GF-D8 (cell line): ENCODE measurements around the gene PRUNE2.
"Not testable (repeated sequence)": the region's sequence is repeated elsewhere in the genome, so short reads cannot be mapped to it uniquely, and the experiment has no call there.

Source experiments
- DNase-seq: peaks from one replicate; lab custom pipeline; 2025; lab: John Stamatoyannopoulos, UW

Gene PRUNE2, protein sequence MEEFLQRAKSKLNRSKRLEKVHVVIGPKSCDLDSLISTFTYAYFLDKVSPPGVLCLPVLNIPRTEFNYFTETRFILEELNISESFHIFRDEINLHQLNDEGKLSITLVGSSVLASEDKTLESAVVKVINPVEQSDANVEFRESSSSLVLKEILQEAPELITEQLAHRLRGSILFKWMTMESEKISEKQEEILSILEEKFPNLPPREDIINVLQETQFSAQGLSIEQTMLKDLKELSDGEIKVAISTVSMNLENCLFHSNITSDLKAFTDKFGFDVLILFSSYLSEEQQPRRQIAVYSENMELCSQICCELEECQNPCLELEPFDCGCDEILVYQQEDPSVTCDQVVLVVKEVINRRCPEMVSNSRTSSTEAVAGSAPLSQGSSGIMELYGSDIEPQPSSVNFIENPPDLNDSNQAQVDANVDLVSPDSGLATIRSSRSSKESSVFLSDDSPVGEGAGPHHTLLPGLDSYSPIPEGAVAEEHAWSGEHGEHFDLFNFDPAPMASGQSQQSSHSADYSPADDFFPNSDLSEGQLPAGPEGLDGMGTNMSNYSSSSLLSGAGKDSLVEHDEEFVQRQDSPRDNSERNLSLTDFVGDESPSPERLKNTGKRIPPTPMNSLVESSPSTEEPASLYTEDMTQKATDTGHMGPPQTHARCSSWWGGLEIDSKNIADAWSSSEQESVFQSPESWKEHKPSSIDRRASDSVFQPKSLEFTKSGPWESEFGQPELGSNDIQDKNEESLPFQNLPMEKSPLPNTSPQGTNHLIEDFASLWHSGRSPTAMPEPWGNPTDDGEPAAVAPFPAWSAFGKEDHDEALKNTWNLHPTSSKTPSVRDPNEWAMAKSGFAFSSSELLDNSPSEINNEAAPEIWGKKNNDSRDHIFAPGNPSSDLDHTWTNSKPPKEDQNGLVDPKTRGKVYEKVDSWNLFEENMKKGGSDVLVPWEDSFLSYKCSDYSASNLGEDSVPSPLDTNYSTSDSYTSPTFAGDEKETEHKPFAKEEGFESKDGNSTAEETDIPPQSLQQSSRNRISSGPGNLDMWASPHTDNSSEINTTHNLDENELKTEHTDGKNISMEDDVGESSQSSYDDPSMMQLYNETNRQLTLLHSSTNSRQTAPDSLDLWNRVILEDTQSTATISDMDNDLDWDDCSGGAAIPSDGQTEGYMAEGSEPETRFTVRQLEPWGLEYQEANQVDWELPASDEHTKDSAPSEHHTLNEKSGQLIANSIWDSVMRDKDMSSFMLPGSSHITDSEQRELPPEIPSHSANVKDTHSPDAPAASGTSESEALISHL (N-terminal part only)

DNA sequence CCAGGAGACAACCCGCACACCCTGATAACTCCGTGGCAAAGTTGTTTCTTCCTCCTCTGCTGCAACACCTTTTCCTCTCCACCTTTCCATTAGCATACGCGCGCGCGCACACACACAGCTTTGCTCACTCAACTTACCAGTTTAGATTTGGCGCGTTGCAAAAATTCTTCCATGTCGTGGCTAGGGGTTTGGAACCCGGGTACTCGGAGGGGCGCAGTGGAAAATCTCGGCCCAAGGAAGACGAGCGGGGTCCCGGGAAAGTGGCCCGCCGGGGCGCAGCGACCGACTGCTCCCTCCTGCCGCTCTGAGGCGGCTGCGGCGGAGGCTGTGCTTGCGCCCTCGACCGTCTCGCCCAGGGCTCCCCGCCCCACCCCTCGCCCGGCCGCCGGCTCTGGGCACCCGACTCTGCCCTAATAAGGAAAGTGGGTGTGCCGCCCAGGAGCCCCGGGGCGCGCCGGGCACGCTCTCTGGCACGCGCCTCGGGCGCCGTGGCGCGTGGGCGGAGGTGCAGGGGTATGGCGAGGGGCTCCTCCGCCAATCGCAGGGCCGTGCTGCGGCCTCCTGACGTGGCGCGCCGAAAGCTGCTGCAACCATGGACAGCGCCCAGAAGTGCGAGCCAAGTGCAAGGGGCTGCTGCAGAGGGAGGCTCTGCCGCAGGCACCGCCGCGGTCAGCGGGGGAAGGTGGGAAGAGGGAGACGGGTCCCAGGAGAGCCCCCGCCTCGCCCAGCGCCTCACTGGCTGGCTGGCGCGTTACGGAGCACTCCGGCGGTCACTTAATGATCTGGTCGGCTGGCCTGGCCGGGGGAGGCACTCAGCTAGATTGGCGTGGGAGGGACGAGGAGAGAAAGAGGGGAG lies at the start of gene PRUNE2:
Gene PRUNE2, minus strand, starts transcription at position 324 of the 856 bp plus-strand sequence. Its CDS starts 151 bp downstream, at position 173.
- no peak for DNase-seq

DNA sequence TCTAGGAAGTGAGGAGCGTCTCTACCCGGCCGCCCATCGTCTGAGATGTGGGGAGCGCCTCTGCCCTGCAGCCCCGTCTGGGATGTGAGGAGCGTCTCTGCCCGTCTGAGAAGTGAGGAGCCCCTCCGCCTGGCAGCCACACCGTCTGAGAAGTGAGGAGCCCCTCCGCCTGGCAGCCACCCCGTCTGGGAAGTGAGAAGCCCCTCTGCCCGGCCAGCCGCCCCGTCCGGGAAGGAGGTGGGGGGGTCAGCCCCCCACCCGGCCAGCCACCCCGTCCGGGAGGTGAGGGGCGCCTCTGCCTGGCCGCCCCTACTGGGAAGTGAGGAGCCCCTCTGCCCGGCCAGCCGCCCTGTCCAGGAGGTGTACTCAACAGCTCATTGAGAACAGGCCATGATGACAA lies 49.5 kb upstream of the PRUNE2 start:
- not testable (repeated sequence) for DNase-seq

DNA sequence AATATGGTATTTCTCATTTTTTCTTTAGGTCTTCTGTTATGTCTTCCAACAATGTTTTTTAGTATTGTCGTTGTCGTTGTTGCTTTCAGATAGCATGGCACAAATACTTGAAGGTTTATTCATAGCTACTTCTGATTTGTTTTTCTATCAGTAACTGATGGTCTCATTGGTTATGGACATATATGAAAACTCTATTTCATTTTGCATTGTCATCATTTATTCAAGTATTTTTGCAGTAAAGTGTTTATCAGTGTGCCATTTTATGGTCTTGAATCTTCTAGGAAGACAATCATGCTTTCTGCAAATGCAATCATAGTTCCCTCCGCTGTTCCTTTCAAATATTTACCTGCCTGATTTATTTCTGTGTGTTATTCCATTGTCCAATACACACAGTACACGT lies 44.0 kb upstream of the PRUNE2 start:
- DNase-seq = no peak

DNA sequence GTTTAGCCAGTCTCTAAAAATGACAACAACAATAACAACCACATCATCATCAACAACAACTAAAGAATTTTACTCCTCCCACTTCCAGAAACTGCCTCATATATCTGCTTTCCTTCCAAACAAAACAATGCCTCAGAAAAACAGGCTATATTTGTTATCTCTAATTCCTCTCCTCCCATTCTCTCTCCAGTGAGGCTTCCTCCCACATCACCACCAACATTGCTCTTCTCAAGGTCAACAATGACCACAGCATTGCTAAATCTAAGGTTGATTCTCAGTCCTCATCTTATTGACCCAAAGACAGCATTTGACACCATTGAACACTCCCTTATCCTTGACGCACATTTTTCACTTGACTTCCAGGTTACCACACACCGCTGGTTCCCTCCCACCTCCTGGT lies 38.1 kb upstream of the PRUNE2 start:
- no peak for DNase-seq

DNA sequence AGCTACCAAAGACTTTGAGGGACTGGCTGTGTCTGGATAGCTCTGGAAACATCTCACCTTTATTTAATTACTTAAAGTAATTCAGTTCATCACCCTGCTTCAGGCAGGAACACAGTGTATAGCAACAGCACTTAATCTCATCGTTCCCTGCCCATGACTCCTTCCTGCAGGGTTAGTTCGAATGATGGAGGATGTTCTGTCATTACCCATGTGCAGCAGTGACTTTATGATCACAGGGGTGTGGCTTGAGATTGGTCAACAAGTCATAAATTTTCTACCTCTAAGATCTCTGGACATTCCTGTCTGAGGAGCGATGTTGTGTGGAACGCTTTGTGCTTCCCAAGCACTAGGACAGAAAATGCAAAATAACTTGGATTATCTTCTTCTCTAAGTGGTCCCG lies 37.1 kb upstream of the PRUNE2 start:
- DNase-seq = no peak

DNA sequence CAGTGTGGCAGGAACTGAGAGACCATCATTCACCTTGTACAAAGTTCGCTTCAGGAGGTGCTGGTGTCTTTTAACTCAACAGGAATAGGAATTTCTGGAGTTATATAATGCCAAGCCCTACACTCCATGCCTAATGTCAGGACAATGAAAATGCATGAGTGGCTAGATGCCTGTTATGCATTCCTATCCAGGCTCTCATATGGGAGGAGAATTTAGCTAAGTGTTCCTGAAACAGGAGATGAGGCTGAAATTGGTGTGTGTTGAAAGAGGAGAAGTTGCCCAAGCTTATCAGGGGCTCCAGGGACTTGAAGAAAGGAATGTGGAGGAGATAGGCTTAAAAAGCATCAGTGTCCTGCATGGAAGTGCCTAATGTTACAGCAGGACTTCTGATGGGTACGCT lies 26.8 kb upstream of the PRUNE2 start:
- no peak for DNase-seq

DNA sequence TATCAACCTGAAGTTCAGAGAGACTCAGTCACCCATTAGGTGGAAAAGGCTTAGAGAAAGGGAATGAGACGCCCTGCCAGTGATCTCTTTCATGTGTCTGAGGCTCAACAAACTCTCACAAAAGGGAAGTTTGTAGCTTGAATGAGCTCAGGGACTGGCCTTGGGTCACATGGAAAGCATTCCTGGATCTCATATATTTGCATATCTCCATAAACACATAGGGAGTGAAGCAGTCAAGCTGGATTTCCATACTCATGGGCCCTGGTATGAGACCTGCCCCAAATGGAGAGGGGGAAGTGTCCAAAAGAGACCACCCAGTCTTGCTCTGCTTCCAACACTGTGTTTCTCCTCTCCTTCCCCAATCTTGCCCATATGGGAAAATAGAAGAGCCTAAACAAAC lies 26.4 kb upstream of the PRUNE2 start:
- no peak for DNase-seq

DNA sequence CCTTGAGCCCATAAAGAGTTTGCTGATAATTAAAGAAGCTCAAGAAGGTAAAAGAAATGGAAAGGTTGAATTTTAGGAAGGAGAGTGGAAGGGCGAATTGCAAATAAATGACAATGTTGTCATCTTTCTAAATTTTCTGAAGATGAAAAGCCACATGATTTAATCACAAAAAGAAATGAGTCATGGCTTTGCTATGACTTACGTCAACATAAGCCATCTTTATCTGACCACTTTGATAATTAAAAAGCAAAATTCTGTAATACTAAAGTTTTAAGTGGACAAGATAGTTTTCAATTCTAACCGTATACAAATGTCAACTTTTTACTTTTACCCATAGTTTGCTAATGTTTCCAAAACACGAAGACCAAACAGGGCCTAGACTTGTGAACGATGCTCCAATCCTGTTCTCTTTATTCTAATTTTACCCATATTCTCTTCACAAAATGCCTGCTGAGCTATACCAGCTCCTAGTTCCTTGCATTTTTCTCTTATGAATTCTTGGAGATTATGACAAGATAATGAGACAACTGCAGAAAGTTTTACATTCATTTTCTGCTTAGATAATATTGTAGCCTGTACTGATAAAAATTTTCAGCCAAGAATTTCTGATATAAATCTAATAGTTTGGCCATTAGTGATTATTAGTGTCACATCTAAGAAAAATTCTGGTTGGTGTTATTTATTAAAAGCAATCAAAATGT lies 21.8 kb upstream of the PRUNE2 start:
- no peak for DNase-seq

DNA sequence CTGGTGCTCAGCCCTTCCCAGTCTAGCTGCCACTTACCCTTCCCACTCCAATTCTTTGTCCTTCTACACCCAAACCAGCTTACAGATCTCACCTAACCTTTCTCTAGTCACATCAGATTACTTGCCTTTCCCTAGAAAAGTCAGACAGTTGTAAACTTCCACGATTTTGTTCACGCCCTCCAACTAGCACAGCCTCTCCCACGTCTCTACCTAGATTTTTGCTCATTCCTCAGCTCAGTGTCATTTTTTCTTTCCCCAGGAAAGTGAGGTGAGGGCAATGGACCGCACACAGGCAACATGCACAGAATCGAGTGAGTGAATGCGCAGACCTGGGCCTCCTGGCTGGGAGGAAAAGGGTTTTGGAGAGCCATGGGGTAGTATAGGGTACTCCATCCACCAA lies 20.9 kb upstream of the PRUNE2 start:
- DNase-seq = no peak

DNA sequence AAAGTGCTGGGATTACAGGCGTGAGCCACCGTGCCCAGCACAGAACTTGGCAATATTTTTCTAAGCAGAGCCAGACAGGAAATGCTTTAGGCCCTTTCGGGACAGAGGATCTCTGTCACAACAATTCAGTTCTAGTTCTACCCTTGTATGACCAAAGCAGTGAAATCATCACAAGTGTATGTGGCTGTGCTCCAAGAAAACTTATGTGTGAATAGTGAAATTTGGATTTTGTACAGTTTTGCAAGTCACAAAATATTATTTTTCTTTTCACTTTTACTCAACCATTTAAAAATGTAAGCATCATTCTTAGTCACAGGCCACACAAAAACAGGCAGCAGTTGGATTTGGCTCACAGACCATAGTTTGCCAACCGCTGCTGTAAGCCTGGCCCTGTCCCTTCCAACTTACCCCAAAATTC lies 20.4 kb upstream of the PRUNE2 start:
- no peak for DNase-seq

DNA sequence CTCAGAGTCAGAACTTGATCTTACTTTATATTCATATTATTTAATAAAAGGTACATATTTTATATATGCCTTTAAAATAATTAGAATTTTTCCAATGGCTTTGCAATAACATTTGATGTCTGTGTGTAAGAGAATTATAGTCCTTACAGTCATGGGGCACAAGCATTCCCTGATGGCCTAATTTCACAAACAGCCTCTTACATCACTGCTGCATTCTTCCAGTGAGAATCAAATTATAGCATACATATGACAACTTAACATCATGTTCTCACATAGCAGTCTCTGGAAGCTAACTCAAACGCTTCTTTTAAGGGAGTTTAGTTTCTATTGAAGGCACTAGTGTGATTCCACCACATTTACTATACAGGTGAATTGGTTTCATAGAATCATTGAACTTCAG lies 15.3 kb upstream of the PRUNE2 start:
- DNase-seq = no peak

DNA sequence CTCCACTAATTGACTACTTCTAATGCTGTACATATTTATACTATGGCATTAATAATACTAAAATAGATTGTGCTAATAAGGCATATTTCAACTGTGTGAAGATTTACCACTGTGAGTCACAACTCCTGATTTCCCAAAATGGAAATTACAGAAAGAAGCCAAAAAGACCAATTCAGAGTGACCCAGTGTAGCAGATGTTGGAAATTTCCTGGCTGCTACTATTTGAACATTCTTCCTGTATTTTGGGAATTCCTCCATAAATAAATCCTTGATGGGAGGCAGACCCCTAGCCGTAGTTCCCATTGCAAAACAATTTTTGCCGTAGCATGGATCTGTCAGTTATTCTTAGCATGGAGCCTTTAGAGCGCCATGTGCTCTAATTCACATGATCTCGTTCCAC lies 11.4 kb upstream of the PRUNE2 start:
- no peak for DNase-seq

DNA sequence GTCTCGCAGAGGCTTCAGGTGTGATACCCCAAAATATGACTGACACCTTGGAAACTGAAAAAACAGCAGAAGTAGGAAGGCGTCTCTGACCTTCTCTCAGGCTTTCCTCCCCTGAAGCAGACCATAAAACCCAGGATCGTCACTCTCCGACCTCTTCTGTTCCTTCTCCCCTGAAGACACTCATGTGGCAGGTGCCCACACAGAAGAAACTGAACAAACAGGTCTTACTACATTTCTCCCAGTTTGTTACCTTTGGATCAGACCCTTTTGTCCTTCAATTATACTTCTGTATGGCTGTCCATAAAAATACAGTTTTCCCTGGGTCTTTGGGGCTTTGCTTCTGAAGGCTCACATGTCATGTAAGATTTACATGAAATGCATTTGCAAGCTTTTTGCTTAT lies 10.3 kb upstream of the PRUNE2 start:
- no peak for DNase-seq

DNA sequence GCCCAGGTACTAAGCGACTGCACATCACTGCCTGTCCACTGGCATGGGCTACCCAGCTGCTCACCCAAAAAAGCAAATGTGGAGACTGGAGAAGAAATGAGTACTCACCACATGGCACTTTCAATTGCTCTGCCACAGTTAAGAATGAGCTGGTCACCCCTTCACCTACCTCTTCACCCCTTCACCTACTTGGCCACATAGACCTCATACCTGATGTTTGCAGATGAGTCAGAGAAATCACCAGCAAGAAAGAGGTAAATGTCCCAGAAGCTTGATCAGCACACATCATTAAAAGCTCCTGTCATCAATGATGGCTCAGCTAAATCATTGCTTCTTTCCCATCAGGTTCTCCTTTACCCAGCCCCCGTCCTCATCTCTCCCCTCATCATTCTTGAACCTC lies 7.6 kb upstream of the PRUNE2 start:
- DNase-seq = no peak

DNA sequence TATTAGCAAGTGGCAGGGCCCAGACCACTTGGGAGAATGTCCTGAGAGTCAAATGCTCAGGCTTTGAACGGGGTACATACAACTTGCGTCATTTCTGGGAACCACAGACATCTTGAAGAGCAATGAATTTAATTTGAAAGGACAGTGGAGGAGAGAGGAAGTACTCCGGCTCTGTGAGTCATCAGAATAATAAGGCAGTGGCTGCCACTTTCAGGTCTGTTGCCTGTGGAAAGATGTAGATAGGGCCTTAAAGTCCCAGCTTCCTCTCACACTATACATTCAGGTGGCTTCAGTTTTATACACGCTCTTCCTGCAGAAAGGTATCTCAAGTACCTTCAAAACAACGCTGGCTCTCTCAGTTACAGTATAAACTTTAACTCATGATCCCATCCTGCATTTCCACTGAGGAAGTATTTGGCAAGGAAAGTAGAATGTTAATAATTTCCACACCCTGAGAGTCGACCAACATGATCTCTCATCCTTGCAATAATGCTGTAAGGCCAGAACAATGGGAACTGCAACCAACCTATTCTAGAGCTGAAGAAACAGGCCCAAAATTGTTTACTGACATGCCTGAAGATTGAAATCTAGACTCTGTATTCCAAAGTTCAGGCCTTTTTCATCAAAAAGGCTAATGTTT lies 6.8 kb upstream of the PRUNE2 start:
- no peak for DNase-seq

DNA sequence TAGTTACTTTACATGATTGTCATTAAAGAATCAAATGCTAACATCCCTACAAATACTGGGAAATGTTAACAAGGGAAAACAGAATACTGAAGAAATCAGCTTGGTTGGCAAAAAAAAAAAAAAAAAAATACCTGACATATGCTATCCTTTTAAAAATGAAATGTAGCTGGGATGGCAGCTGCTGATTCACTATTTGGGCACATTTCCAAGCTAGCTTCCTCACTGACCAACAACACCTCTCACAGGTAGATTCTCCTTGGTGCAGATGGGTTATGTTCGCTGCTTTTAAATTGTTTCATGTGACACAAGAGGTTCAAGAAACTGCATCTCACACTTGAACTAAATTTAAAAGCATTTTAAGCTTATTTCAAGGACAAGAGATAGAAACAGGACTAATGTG lies 6.1 kb upstream of the PRUNE2 start:
- DNase-seq = no peak

DNA sequence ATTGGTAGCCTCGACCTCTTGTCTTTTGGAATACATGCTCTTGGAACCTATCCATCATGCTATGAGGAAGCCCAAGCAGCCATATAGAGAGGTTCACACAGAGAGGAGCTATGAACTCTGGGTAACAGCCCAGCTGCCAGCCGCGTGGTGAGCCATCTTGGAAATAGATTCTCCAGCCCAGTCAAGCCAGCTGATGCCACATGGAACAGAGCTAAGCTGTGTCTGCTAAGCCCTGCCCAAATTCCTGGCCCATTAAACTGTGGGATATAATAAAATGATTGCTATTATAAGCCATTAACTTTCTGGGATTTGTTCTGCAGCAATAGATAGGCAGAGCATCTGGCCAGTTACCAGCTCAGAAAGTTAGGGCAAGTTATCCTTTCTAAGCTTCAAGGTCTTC lies 4.9 kb upstream of the PRUNE2 start:
- no peak for DNase-seq

DNA sequence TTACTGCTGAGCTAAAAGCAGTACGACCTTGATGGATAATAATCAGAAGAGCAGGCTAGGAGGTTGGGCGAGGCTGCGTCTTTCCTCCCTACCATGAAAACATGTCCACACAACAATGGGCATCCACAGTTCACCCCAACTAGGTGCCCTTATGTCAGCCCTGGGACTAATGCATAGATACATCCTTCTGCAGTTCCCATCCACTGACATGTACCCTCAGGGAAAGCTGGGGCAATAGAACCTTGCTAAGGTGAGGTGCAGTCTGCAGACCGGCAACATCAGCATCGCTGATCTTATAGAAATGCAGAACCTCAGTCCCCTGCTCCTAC lies 697 bp upstream of the PRUNE2 start:
- no peak for DNase-seq

DNA sequence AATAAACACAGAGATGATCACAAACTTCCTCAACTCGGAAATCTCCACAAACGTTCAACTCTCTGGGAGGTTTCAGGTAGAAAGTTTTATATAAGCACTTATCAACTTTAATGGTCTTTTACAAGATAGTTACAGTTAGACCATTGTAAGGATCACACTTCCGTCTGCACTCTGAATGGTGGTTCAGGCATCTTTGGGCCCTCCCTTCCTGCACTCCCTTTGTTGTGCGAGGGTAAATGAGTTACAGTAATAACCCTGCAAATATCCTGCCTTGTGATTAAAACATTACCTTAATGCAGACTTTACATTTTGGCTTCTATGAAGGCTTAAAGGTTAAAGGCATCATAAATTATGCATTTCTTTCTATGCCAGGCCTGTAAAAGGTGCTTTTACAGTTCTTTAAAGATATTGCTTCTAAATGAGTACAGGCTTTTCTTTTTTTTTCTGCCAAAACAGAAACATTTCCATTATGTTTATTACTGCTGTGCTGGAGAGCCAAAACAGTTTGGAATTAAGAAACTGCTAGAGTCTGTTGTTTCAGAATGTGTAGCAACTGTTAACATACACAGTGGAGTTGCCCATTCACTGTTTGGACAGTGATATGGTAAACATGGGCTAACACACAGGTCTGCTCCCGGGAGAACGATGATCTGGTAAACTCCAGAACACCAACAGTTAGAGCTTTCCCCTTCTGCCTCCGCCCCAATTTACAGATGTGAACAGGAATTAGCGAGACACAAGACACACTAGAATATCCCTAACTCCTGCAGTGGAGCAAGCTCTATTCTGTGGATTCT lies 1.1 kb downstream of the PRUNE2 start:
- no peak for DNase-seq

DNA sequence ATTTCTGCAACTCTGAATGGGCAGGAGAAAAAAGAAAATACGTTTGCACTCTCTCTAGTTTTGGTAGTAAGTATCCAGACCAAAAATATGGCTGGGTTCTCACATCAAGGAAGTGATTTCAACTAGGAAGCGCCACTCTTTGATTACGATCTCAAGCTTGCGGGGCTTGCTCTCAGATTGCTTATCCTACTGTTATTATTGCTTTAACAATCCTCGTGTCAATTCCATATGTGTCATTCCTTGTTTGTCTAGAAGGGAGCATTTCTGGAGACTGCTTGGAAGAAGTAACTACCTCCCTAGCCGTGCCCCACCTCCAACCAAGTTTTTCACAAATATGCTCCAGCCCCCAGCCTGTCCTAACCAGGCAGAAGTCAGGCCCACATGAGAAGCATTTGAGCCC lies 3.5 kb downstream of the PRUNE2 start:
- no peak for DNase-seq
